ENCODE data around the gene IVD. TPM values are rescaled to one million over a fixed set of nuclear protein-coding genes. Genes with fewer than 3 reads are reported as not detected.

Gene IVD
- total RNA-seq, 1 experiment from 2014 or later = 93.1 TPM

DNA sequence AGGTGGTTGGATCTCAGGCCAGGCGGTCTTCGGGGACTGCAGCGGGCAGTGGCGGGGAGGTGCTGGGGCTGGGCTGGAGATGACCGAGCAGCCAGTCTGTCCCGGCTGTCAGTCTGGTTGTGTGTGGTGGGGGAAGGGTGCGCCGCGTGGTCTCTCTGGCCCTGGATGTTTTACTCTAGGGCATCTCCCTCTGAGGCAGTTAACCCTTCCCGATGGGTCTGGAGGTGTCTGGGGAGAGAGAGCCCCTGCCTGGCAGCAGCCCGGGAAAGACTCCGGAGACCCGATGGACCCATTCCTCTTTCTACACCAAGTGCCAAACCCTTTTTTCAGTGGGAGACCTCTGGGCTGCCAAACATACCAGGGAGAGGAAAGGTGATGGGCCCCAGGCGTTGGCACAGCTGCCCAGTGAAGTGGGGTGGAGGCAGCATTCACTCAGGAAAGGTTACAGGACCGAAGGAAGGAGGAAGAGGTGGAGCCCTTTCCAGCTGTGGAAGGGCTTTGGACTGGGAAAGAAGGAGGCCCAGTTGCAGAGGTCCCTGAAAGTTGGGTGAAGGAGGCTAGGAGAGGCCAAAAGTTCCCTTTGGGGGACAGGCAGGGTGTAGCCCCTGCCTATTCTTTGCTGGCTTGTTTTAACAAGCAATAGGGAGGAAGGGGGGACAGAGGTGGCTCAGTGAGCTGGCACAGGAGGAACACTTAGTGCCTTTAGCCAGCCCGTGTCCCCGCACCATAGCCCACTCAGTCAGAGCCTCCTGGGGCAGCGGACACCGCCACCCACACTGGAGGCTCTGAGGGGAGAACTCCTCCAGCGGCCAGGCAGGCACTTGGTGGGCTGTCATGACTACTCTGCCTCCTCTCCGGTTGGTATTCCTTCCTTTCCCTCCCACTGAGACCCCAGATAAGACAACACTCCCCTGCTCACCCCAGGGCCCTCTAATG lies 32.4 kb downstream of the IVD start:
- Histone ChIP-seq H3K4me2 (ENCODE audit: insufficient read depth, insufficient read length, low read length) (peak overlapping the region; percentile 80), H3K23me2 (ENCODE audit: insufficient read length, low read depth, low read length, poor library complexity, severe bottlenecking) (peaks cover 47% of the 10 kb centered on the region), H3K4ac (ENCODE audit: low read depth, low read length) (no peak overlapping the region), H3K14ac (ENCODE audit: insufficient read depth, low read length) (no peak overlapping the region; the same call in 1 of the 2 replicates), H2BK120ac (ENCODE audit: low read depth, low read length, poor library complexity, severe bottlenecking) (no peak overlapping the region), H4K5ac (ENCODE audit: insufficient read length, low read depth, low read length) (no peak overlapping the region), H2AK5ac (ENCODE audit: insufficient read length, low read length) (no peak overlapping the region), H3K79me1 (ENCODE audit: insufficient read depth, low read depth, low read length, poor library complexity, severe bottlenecking) (peaks cover 3% of the 10 kb centered on the region), H3K27ac (ENCODE audit: insufficient read length, low read depth, low read length) (no peak overlapping the region), H4K8ac (replicated peaks; ENCODE audit: insufficient read length, low read depth, low read length) (no peak overlapping the region), H2BK20ac (ENCODE audit: low read depth, low read length, poor library complexity, severe bottlenecking) (no peak overlapping the region), H4K20me1 (ENCODE audit: control insufficient read depth, insufficient read depth, insufficient read length) (no peaks in the 10 kb centered on the region), H2BK12ac (ENCODE audit: insufficient read length, low read depth, low read length) (no peak overlapping the region), H3K9ac (ENCODE audit: extremely low read depth, insufficient read length, low read length) (no peak overlapping the region), H2BK15ac (ENCODE audit: low read depth, low read length) (no peak overlapping the region), H4K91ac (ENCODE audit: insufficient read length, low read depth, low read length) (no peak overlapping the region), H2AFZ (ENCODE audit: low read length) (no peak overlapping the region), H3K27me3 (ENCODE audit: insufficient read depth, low read length) (peaks cover 11% of the 10 kb centered on the region; the same call in 1 of the 2 replicates), H3K4me1 (ENCODE audit: insufficient read depth, low read length) (peaks cover 9% of the 10 kb centered on the region), H3K79me2 (ENCODE audit: insufficient read depth, low read length) (peaks cover 11% of the 10 kb centered on the region; the same call in 1 of the 2 replicates), H3K23ac (ENCODE audit: insufficient read length, low read depth, low read length) (no peak overlapping the region), H3K9me3 (ENCODE audit: control insufficient read depth, low read depth, low read length) (no peaks in the 10 kb centered on the region), H3T11ph (ENCODE audit: low read length) (no peak overlapping the region), H3K18ac (ENCODE audit: insufficient read length, low read depth, low read length) (no peak overlapping the region), H2BK5ac (ENCODE audit: insufficient read length, low read length) (no peak overlapping the region), H3K56ac (ENCODE audit: insufficient read length, low read depth, low read length) (no peak overlapping the region)
- TF ChIP-seq CTCF (conservative IDR thresholded peaks at IDR 0.05) = no peak
- Mint-ChIP-seq H3K27me3 (ENCODE audit: low read depth) (peaks cover 39% of the 10 kb centered on the region), H3K4me1 (peaks cover 47 to 49% of the 10 kb centered on the region in 2 experiments), H3K9me3 (no peaks in the 10 kb centered on the region; a peak in 1 of 5 replicates), H3K36me3 (ENCODE audit: insufficient read depth in 1 of 3, low read depth in 3 of 3) (peaks cover 0 to 8% (median 0%) of the 10 kb centered on the region in 3 experiments; a peak in 4 of 7 replicates), H3K4me3 (peak overlapping the region; percentile 93 to 96), H3K27ac (peak overlapping the region in 2 of 3 experiments; percentile 39 to 76; a peak in 2 of 7 replicates)
- no CpG with 5 or more reads among the region's 21 CpGs for WGBS (ENCODE audit: extremely low coverage, insufficient read length, low lambda C conversion rate)
- DNase-seq = no peak
